Body of pancreas (tissue), 4 donors: Measurements from ENCODE around the gene RAB11FIP3. TPM values are rescaled to one million over a fixed set of nuclear protein-coding genes. Genes with fewer than 3 reads are reported as not detected.

Source experiments
- ATAC-seq: fragments of 150-250 bp; one replicate; pipeline ENCODE4 v1.9.1; 2016
- DNase-seq, 4 donors: peaks; one replicate each; pipeline ENCODE4 v3.0.0-alpha.2; 2019
- H3K27ac ChIP-seq, 4 donors: fragments of 200-600 bp; sonication (generic); 1 replicate in 3 of 4; 2 replicates in 1 of 4; pipeline versions ENCODE4 v1.5.1 to v1.6.1; 2016 to 2019; ENCODE audit warnings: mild to moderate bottlenecking in 1 of 4, mixed read lengths in 1 of 4, moderate library complexity in 1 of 4
- H3K27me3 ChIP-seq, 2 donors: fragments of 200-600 bp; sonication (generic); one replicate each; pipeline ENCODE4 v1.6.0; 2016; ENCODE audit warnings: mild to moderate bottlenecking in 1 of 2
- H3K36me3 ChIP-seq, 2 donors: fragments of 200-600 bp; sonication (generic); replicated peaks in 1 of 2; 2 replicates each; pipeline ENCODE4 v1.5.1; 2016; ENCODE audit warnings: low read depth in 2 of 2; ENCODE audit not compliant: insufficient read depth in 1 of 2
- H3K4me1 ChIP-seq: fragments of 200-600 bp; sonication (generic); one replicate; pipeline ENCODE4 v1.6.0; 2016
- H3K4me3 ChIP-seq, 2 donors: fragments of 200-600 bp; sonication (generic); 1 replicate in 1 of 2; 2 replicates in 1 of 2; pipeline ENCODE4 v1.5.1; 2016 to 2019
- H3K9me3 ChIP-seq, 3 donors: fragments of 200-600 bp; sonication (generic); 1 replicate in 2 of 3; 2 replicates in 1 of 3; pipeline ENCODE4 v1.5.1; 2016
- POLR2A ChIP-seq, 3 donors: fragments of 450-650 bp; IDR thresholded peaks; one replicate each; pipeline ENCODE4 v1.6.1; 2016; ENCODE audit warnings: antibody characterized with exemption in 3 of 3, mild to moderate bottlenecking in 2 of 3
- WGBS, 2 donors: methylation state at CpG; one replicate each; pipeline ENCODE4 v1.1.5; 2017; 5-methylcytosine and 5-hydroxymethylcytosine counted together
- intact Hi-C: fragments of 100-400 bp; cut with DNase I; formaldehyde crosslinking; loops from one replicate; pipeline ENCODE4 v1.15.1; 2023
- total RNA-seq, 2 donors: library from RNA; depleted of rRNA; stranded (reverse); fragments of >200 nt; gene quantifications; one replicate each; pipeline ENCODE4 v1.1.0, GENCODE V29; 2016
- TF ChIP-seq, protein P1 (sequence below), 7 experiments: fragments of 450-650 bp in 4 of 7; fragments of 200-600 bp in 3 of 7; sonication (generic) in 3 of 7; IDR thresholded peaks; one replicate each; pipeline ENCODE4 v1.5.1; 2016 to 2019; ENCODE audit warnings: antibody characterized with exemption in 7 of 7

Gene RAB11FIP3
- total RNA-seq, 2 donors from 2014 or later, result 50.1 to 122 TPM

GRCh38 chr16:552171-552570 lies 126.7 kb downstream of the RAB11FIP3 start:
- no peaks in the 10 kb centered on the region for H3K27me3 ChIP-seq
- 97% methylated on average over 9 of the region's 35 CpGs; no CpG with 5 or more reads in 1 of the 2 donors for WGBS, 2 donors
- TF ChIP-seq, protein P1, sequence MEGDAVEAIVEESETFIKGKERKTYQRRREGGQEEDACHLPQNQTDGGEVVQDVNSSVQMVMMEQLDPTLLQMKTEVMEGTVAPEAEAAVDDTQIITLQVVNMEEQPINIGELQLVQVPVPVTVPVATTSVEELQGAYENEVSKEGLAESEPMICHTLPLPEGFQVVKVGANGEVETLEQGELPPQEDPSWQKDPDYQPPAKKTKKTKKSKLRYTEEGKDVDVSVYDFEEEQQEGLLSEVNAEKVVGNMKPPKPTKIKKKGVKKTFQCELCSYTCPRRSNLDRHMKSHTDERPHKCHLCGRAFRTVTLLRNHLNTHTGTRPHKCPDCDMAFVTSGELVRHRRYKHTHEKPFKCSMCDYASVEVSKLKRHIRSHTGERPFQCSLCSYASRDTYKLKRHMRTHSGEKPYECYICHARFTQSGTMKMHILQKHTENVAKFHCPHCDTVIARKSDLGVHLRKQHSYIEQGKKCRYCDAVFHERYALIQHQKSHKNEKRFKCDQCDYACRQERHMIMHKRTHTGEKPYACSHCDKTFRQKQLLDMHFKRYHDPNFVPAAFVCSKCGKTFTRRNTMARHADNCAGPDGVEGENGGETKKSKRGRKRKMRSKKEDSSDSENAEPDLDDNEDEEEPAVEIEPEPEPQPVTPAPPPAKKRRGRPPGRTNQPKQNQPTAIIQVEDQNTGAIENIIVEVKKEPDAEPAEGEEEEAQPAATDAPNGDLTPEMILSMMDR (IDR thresholded peaks at IDR 0.05), result no peak
- DNase-seq (no peak), ATAC-seq (no peak)
- peaks cover 4 to 9% of the 10 kb centered on the region in 2 donors for H3K36me3 ChIP-seq
- no peaks in the 10 kb centered on the region for H3K9me3 ChIP-seq
- no peak overlapping the region for H3K27ac ChIP-seq
- intact Hi-C loops, result no loop called here
- H3K4me1 ChIP-seq, result no peaks in the 10 kb centered on the region
- H3K4me3 ChIP-seq, result no peak overlapping the region

DNA sequence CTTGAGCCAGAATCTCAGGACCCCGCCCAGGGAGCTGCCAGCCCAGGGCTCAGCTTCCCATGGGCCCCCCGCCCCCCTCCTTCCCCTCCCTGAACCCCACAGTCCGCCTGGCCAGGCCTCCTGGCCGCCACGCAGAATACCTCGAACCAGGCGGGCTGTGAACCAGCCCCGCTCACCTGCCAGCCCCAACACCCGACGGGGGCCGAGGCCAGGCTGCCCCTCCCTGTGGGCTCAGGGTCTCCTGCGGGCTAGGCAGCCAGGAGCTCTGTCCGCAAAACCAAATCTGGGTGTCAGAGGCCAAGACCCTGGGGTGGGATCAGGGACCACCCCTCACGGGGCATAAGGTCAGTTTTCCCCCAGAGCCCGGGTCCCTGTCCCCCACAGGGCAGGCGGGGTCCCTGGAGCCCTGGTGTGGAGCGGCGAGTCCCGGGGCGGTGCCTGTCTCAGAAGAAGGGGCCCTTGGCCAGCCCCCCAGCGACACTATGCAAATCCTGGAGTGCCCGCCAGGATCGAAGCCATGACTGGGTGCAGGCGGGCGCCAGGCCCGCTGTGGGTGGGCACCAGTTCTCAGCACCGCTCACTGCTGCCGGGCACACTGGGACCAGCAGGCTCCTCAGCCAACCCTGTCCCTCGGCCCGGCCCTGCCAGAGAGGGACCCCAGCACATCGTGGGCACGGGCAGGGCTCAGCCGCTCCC lies 128.3 kb downstream of the RAB11FIP3 start:
- WGBS, 2 donors, result 96 to 100% methylated on average over 4 to 33 of the region's 33 CpGs
- intact Hi-C loops, result no loop called here

DNA sequence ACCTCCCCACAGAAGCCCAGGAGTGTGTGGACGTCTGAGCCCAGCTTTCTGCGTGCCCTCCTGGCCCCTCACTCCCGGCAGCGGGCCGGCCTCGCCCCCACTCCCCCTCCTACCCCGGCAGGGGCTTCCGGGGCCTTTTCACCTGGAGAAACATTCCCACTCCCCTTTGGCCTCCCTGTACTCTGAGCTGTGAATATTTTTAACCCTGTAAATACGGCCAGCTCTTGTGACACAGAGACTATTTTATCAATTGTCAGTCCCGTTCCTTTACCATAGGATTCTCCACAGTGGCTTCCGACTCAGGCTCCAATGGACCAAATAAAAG lies 128.8 kb downstream of the RAB11FIP3 start:
- Histone ChIP-seq H3K9me3 (no peaks in the 10 kb centered on the region), H3K4me1 (no peaks in the 10 kb centered on the region), H3K4me3 (no peak overlapping the region), H3K27ac (no peak overlapping the region), H3K36me3 (peaks cover 4 to 7% of the 10 kb centered on the region in 2 donors), H3K27me3 (no peaks in the 10 kb centered on the region)
- 83 to 89% methylated on average over 11 of the region's 11 CpGs for WGBS, 2 donors
- TF ChIP-seq, protein P1 (IDR thresholded peaks at IDR 0.05), result no peak
- no peak for TF ChIP-seq POLR2A (IDR thresholded peaks at IDR 0.05)
- ATAC-seq (no peak), DNase-seq (no peak)
- intact Hi-C loops, result no loop called here

More for the DNA sequence above, 128.3 kb downstream of the RAB11FIP3 start:
- Histone ChIP-seq H3K36me3 (peaks cover 4 to 7% of the 10 kb centered on the region in 2 donors), H3K9me3 (no peaks in the 10 kb centered on the region), H3K27me3 (no peaks in the 10 kb centered on the region), H3K4me1 (no peaks in the 10 kb centered on the region), H3K4me3 (no peak overlapping the region), H3K27ac (no peak overlapping the region)
- ATAC-seq (no peak), DNase-seq (no peak)
- TF ChIP-seq, protein P1 (IDR thresholded peaks at IDR 0.05), result no peak
- no peak for TF ChIP-seq POLR2A (IDR thresholded peaks at IDR 0.05)

DNA sequence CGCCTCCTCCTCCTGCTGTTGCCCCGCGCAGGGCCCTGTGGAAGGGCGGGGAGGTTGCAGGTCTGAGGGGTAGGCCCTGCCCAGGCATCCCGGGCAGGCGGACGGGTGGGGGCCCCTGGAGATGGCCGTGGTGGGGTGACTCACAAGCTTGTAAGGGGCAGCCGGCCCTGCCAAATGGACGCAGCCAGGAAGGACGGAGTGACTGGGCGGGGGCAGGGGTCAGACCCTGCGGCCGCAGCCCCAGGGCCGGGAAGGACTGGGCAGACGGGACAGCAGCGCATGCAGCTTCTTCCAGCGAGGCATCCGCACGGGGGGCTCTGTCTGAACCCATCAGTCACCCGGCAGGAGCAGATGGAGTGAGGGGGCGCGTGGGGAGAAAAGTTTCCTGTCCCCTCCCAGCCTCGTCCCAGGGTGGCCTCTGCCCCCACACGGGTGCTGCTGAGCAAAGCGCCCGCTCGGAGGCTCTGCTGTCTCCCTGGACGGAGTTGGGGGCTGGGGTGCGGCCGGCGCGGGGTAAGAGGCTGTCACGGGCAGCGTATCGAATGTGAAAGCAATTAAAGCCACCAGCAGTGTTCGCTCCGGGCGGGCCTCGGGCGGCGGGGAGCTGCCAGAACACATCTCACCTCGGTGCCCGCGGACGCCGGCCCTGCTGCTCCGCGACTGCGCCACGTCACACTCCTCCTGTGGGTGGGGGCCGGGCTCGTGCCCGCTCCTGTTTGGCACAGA lies 129.4 kb downstream of the RAB11FIP3 start:
- 89 to 95% methylated on average over 20 to 54 of the region's 54 CpGs for WGBS, 2 donors
- no peaks in the 10 kb centered on the region for H3K9me3 ChIP-seq
- no peak for ATAC-seq
- TF ChIP-seq POLR2A (IDR thresholded peaks at IDR 0.05), result no peak
- TF ChIP-seq, protein P1 (IDR thresholded peaks at IDR 0.05), result no peak
- intact Hi-C loops, result no loop called here
- H3K4me3 ChIP-seq, result no peak overlapping the region
- H3K27me3 ChIP-seq, result no peaks in the 10 kb centered on the region
- H3K27ac ChIP-seq, result no peak overlapping the region
- H3K4me1 ChIP-seq, result peaks cover 5% of the 10 kb centered on the region
- no peak for DNase-seq
- H3K36me3 ChIP-seq, result peaks cover 4 to 7% of the 10 kb centered on the region in 2 donors
